Measurements from ENCODE around the gene TRAPPC3.

- TF ChIP-seq CTCF (IDR thresholded peaks at IDR 0.05): no peak
- TF ChIP-seq ZFX (IDR thresholded peaks at IDR 0.05; ENCODE audit: borderline replicate concordance): no peak
Measured at GRCh38 chr1:36123356-36123755, 25.9 kb downstream of the TRAPPC3 start.
